Esophagus muscularis mucosa (tissue), 4 donors: Measurements from ENCODE around the gene PANX1. TPM values are rescaled to one million over a fixed set of nuclear protein-coding genes. Genes with fewer than 3 reads are reported as not detected.
A peak's percentile ranks its signal among the peaks of the same experiment; 100 is the strongest.

Experiments used
- DNase-seq: peaks from one replicate; pipeline ENCODE4 v3.0.0-alpha.2; 2017; ENCODE audit errors: extremely low spot score
- H3K27ac ChIP-seq, 4 donors: fragments of 200-600 bp; sonication (generic); replicated peaks in 1 of 4; 1 replicate in 3 of 4; 2 replicates in 1 of 4; pipeline ENCODE4 v1.5.1; 2016 to 2019; ENCODE audit warnings: mild to moderate bottlenecking in 1 of 4
- H3K27me3 ChIP-seq, 4 donors: fragments of 200-600 bp; sonication (generic); one replicate each; pipeline versions ENCODE4 v1.5.1 to v1.6.0; 2016 to 2019
- H3K36me3 ChIP-seq, 4 donors: fragments of 200-600 bp; sonication (generic); one replicate each; pipeline ENCODE4 v1.5.1; 2016 to 2019
- H3K4me1 ChIP-seq, 4 donors: fragments of 200-600 bp; sonication (generic); one replicate each; pipeline ENCODE4 v1.5.1; 2016 to 2019
- H3K4me3 ChIP-seq, 4 donors: fragments of 200-600 bp; sonication (generic); 1 replicate in 2 of 4; 2 replicates in 2 of 4; pipeline ENCODE4 v1.5.1; 2016 to 2019; ENCODE audit warnings: mild to moderate bottlenecking in 4 of 4, moderate library complexity in 1 of 4
- H3K9me3 ChIP-seq, 4 donors: fragments of 200-600 bp; sonication (generic); 1 replicate in 3 of 4; 2 replicates in 1 of 4; pipeline ENCODE4 v1.5.1; 2016 to 2019
- EP300 ChIP-seq: sonication (generic); formaldehyde crosslinking; IDR thresholded peaks from one replicate; pipeline ENCODE4 v1.6.1; 2017; ENCODE audit warnings: antibody characterized with exemption
- POLR2A ChIP-seq: fragments of 450-650 bp; IDR thresholded peaks from one replicate; pipeline ENCODE4 v1.6.1; 2017; ENCODE audit warnings: antibody characterized with exemption, moderate library complexity, mild to moderate bottlenecking, low read depth
- POLR2AphosphoS5 ChIP-seq, 2 donors: sonication (generic); formaldehyde crosslinking; IDR thresholded peaks; one replicate each; pipeline ENCODE4 v1.6.1; 2017; ENCODE audit warnings: antibody characterized with exemption in 2 of 2
- WGBS: methylation state at CpG from one replicate; pipeline ENCODE4 v1.1.5; 2018; 5-methylcytosine and 5-hydroxymethylcytosine counted together
- intact Hi-C: fragments of 100-400 bp; cut with DNase I; formaldehyde crosslinking; loops from one replicate; pipeline ENCODE4 v1.15.1; 2023
- total RNA-seq, 4 donors: library from RNA; depleted of rRNA; stranded (reverse); fragments of >200 nt; gene quantifications; one replicate each; pipeline versions ENCODE4 v1.1.0 to v1.2.1, GENCODE V29; 2016
- TF ChIP-seq, protein P1 (sequence below), 3 experiments: fragments of 200-600 bp in 2 of 3; fragments of 450-650 bp in 1 of 3; sonication (generic) in 2 of 3; IDR thresholded peaks; one replicate each; pipeline ENCODE4 v1.5.1; 2017 to 2019; ENCODE audit warnings: antibody characterized with exemption in 3 of 3, mild to moderate bottlenecking in 2 of 3, moderate library complexity in 1 of 3

The PANX1 gene
- total RNA-seq, 4 donors from 2014 or later: 25.7 to 35.6 (median 29.7) TPM

DNA sequence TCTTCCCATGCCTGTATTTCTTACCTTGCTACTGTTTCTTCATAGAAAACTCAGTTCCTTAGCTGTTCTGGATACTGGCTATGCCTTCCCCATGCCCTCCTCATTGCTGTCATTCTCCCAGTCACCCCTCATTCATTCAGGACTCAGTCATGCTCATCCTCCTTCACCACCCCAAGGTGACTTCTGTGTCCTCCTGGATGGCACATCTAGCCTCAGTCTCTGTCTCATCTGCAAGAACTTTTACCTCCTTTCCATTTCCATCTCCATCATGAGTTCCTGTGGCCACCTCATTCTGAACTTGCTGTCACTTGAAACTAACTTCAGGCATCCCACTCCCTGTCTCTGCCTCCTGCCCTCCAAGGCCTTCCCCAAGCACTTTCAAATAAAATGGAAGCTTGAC lies 42.3 kb downstream of the PANX1 start:
- intact Hi-C loops: no loop called here
- H3K9me3 ChIP-seq: peaks cover 0 to 4% (median 0%) of the 10 kb centered on the region in 4 donors
- H3K36me3 ChIP-seq: no peaks in the 10 kb centered on the region
- TF ChIP-seq EP300 (no peak), POLR2A (no peak), POLR2AphosphoS5 (IDR thresholded peaks at IDR 0.05) (no peak)
- TF ChIP-seq, protein P1, sequence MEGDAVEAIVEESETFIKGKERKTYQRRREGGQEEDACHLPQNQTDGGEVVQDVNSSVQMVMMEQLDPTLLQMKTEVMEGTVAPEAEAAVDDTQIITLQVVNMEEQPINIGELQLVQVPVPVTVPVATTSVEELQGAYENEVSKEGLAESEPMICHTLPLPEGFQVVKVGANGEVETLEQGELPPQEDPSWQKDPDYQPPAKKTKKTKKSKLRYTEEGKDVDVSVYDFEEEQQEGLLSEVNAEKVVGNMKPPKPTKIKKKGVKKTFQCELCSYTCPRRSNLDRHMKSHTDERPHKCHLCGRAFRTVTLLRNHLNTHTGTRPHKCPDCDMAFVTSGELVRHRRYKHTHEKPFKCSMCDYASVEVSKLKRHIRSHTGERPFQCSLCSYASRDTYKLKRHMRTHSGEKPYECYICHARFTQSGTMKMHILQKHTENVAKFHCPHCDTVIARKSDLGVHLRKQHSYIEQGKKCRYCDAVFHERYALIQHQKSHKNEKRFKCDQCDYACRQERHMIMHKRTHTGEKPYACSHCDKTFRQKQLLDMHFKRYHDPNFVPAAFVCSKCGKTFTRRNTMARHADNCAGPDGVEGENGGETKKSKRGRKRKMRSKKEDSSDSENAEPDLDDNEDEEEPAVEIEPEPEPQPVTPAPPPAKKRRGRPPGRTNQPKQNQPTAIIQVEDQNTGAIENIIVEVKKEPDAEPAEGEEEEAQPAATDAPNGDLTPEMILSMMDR (IDR thresholded peaks at IDR 0.05): no peak
- H3K4me1 ChIP-seq: peaks cover 0 to 20% (median 17%) of the 10 kb centered on the region in 4 donors
- no peak overlapping the region for H3K27ac ChIP-seq
- DNase-seq: peak; percentile 62
- H3K27me3 ChIP-seq: no peaks in the 10 kb centered on the region
- H3K4me3 ChIP-seq: no peak overlapping the region

- Histone ChIP-seq H3K27ac (no peak overlapping the region), H3K4me1 (peaks cover 0 to 20% (median 17%) of the 10 kb centered on the region in 4 donors), H3K4me3 (no peak overlapping the region), H3K36me3 (no peaks in the 10 kb centered on the region), H3K27me3 (no peaks in the 10 kb centered on the region), H3K9me3 (peaks cover 0 to under 1% (median 0%) of the 10 kb centered on the region in 4 donors)
- no peak for TF ChIP-seq EP300
- TF ChIP-seq POLR2A: no peak
- no peak for TF ChIP-seq POLR2AphosphoS5 (IDR thresholded peaks at IDR 0.05)
- TF ChIP-seq, protein P1 (IDR thresholded peaks at IDR 0.05): peak in 2 of 3 experiments; percentile 34 to 49
- intact Hi-C loops: no loop called here
- peak; percentile 81 for DNase-seq
- 71% methylated on average over 8 of the region's 8 CpGs for WGBS
These were observed 43.2 kb downstream of the PANX1 start for GRCh38 chr11:94171693-94172440.

DNA sequence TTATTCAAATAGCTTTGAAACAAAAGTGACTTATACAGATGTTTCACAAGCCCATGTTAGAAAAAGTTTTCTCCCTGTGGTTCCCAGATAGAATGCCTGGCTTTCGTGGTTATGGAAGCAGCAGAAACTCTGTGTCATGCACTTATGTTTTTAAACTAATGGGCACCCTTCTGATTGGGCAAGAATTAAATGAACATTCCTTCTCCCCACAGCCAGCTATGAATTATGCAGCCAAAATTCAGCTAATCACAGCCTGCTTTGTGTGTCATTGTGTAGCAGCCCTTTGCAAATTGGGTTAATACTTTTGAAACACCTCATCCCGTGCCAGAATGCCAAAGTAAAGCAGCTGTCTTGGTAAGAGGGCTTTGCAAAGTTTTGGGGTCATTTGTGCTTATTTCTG lies 46.9 kb downstream of the PANX1 start:
- TF ChIP-seq, protein P1 (IDR thresholded peaks at IDR 0.05): no peak
- no peak for TF ChIP-seq POLR2AphosphoS5 (IDR thresholded peaks at IDR 0.05)
- TF ChIP-seq EP300: no peak
- no peak for TF ChIP-seq POLR2A
- Histone ChIP-seq H3K27me3 (no peaks in the 10 kb centered on the region), H3K27ac (no peak overlapping the region), H3K4me1 (peaks cover 0 to 20% (median 17%) of the 10 kb centered on the region in 4 donors), H3K9me3 (no peaks in the 10 kb centered on the region), H3K36me3 (peaks cover 0 to 29% (median 18%) of the 10 kb centered on the region in 4 donors), H3K4me3 (no peak overlapping the region)
- intact Hi-C loops: no loop called here
- WGBS: 61% methylated on average over 2 of the region's 2 CpGs
- peak; percentile 55 for DNase-seq

DNA sequence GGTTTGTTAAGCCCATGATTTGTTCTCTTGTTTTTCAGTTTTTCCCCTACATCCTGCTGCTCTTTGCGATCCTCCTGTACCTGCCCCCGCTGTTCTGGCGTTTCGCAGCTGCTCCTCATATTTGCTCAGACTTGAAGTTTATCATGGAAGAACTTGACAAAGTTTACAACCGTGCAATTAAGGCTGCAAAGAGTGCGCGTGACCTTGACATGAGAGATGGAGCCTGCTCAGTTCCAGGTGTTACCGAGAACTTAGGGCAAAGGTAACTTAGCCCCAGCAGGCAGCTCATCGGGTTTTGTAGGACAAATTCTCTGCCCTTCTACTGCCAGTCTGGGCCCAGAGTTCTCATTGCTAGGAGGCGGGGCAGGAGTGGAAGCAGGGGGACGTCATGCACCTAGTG lies 49.7 kb downstream of the PANX1 start:
- Histone ChIP-seq H3K4me1 (peaks cover 0 to 22% (median 13%) of the 10 kb centered on the region in 4 donors), H3K9me3 (no peaks in the 10 kb centered on the region), H3K27ac (no peak overlapping the region), H3K27me3 (no peaks in the 10 kb centered on the region), H3K36me3 (peaks cover 16 to 43% (median 26%) of the 10 kb centered on the region in 4 donors), H3K4me3 (no peak overlapping the region)
- no peak for TF ChIP-seq POLR2AphosphoS5 (IDR thresholded peaks at IDR 0.05)
- peak; percentile 24 for DNase-seq
- intact Hi-C loops: no loop called here
- 95% methylated on average over 11 of the region's 11 CpGs for WGBS

GRCh38 chr11:94179696-94180095 lies 51.1 kb downstream of the PANX1 start:
- H3K4me3 ChIP-seq: no peak overlapping the region

More at GRCh38 chr11:94179696-94180095, 51.1 kb downstream of the PANX1 start:
- peak; percentile 39 for DNase-seq
- intact Hi-C loops: loop anchor here (10.0 kb wide), 1 partner anchor 235 kb away; no protein-coding TSS in a partner anchor
- no peak overlapping the region for H3K27ac ChIP-seq
- WGBS: 94% methylated on average over 12 of the region's 12 CpGs
- H3K27me3 ChIP-seq: no peaks in the 10 kb centered on the region
- peaks cover 0 to 25% (median 21%) of the 10 kb centered on the region in 4 donors for H3K4me1 ChIP-seq
- no peak for TF ChIP-seq POLR2A
- TF ChIP-seq, protein P1 (IDR thresholded peaks at IDR 0.05): no peak
- TF ChIP-seq EP300: no peak
- TF ChIP-seq POLR2AphosphoS5 (IDR thresholded peaks at IDR 0.05): no peak
- H3K9me3 ChIP-seq: no peaks in the 10 kb centered on the region
- H3K36me3 ChIP-seq: peaks cover 16 to 43% (median 26%) of the 10 kb centered on the region in 4 donors
